ENCODE measurements around the gene NFATC2IP.

GRCh38 chr16:28915181-28915580, 35.6 kb upstream of the NFATC2IP start:
- TF ChIP-seq CTCF (optimal IDR thresholded peaks at IDR 0.05 in 1 of 3, IDR thresholded peaks at IDR 0.05 in 1 of 3, conservative IDR thresholded peaks at IDR 0.05 in 1 of 3; ENCODE audit: extremely low read depth in 1 of 3, insufficient read depth in 2 of 3, low read length in 3 of 3) (no peak), EZH2 (IDR thresholded peaks at IDR 0.05; ENCODE audit: low read length) (no peak)
